Measurements from ENCODE around the gene DAGLA. TPM values are rescaled to one million over a fixed set of nuclear protein-coding genes. Genes with fewer than 3 reads are reported as not detected.

DAGLA gene
- total RNA-seq, 1 donor from 2014 or later, result 5.1 TPM

- Mint-ChIP-seq H3K9me3 (ENCODE audit: unreplicated experiment) (no peaks in the 10 kb centered on the region), H3K36me3 (ENCODE audit: unreplicated experiment) (no peaks in the 10 kb centered on the region)
These were observed 31.3 kb downstream of the DAGLA start for GRCh38 chr11:61711498-61711897.

GRCh38 chr11:61712314-61712713 lies 32.1 kb downstream of the DAGLA start:
- H3K4me1 Mint-ChIP-seq (ENCODE audit: unreplicated experiment), result peaks cover 12% of the 10 kb centered on the region
- no peak for TF ChIP-seq CTCF (IDR thresholded peaks at IDR 0.05)
- H3K9me3 Mint-ChIP-seq (ENCODE audit: unreplicated experiment), result no peaks in the 10 kb centered on the region
- H3K27ac Mint-ChIP-seq (ENCODE audit: unreplicated experiment), result no peak overlapping the region
- DNase-seq (ENCODE audit: extremely low spot score, unreplicated experiment), result no peak
- H3K36me3 Mint-ChIP-seq (ENCODE audit: unreplicated experiment), result no peaks in the 10 kb centered on the region
- no peaks in the 10 kb centered on the region for H3K27me3 Mint-ChIP-seq (ENCODE audit: unreplicated experiment)
- H3K4me3 Mint-ChIP-seq (ENCODE audit: unreplicated experiment), result no peak overlapping the region

More at GRCh38 chr11:61711498-61711897, 31.3 kb downstream of the DAGLA start:
- DNase-seq (ENCODE audit: extremely low spot score, unreplicated experiment), result no peak
- TF ChIP-seq CTCF (IDR thresholded peaks at IDR 0.05), result no peak
- no peak overlapping the region for H3K4me3 Mint-ChIP-seq (ENCODE audit: unreplicated experiment)
- no peak overlapping the region for H3K27ac Mint-ChIP-seq (ENCODE audit: unreplicated experiment)
- H3K27me3 Mint-ChIP-seq (ENCODE audit: unreplicated experiment), result no peaks in the 10 kb centered on the region
- H3K4me1 Mint-ChIP-seq (ENCODE audit: unreplicated experiment), result peaks cover 8% of the 10 kb centered on the region

GRCh38 chr11:61712846-61713245 lies 32.7 kb downstream of the DAGLA start:
- Mint-ChIP-seq H3K9me3 (ENCODE audit: unreplicated experiment) (no peaks in the 10 kb centered on the region), H3K4me3 (ENCODE audit: unreplicated experiment) (no peak overlapping the region), H3K36me3 (ENCODE audit: unreplicated experiment) (no peaks in the 10 kb centered on the region), H3K4me1 (ENCODE audit: unreplicated experiment) (peaks cover 14% of the 10 kb centered on the region), H3K27me3 (ENCODE audit: unreplicated experiment) (no peaks in the 10 kb centered on the region), H3K27ac (ENCODE audit: unreplicated experiment) (no peak overlapping the region)
- no peak for DNase-seq (ENCODE audit: extremely low spot score, unreplicated experiment)
- no peak for TF ChIP-seq CTCF (IDR thresholded peaks at IDR 0.05)

- no peak for DNase-seq (ENCODE audit: extremely low spot score, unreplicated experiment)
- Mint-ChIP-seq H3K4me1 (ENCODE audit: unreplicated experiment) (peaks cover 20% of the 10 kb centered on the region), H3K9me3 (ENCODE audit: unreplicated experiment) (no peaks in the 10 kb centered on the region), H3K36me3 (ENCODE audit: unreplicated experiment) (no peaks in the 10 kb centered on the region), H3K4me3 (ENCODE audit: unreplicated experiment) (no peak overlapping the region), H3K27ac (ENCODE audit: unreplicated experiment) (no peak overlapping the region), H3K27me3 (ENCODE audit: unreplicated experiment) (no peaks in the 10 kb centered on the region)
- TF ChIP-seq CTCF (IDR thresholded peaks at IDR 0.05), result no peak
These were observed 33.3 kb downstream of the DAGLA start for GRCh38 chr11:61713464-61713863.

GRCh38 chr11:61713906-61714305 lies 33.7 kb downstream of the DAGLA start:
- Mint-ChIP-seq H3K4me1 (ENCODE audit: unreplicated experiment) (peaks cover 21% of the 10 kb centered on the region), H3K9me3 (ENCODE audit: unreplicated experiment) (no peaks in the 10 kb centered on the region)

More at GRCh38 chr11:61713906-61714305, 33.7 kb downstream of the DAGLA start:
- H3K27ac Mint-ChIP-seq (ENCODE audit: unreplicated experiment), result no peak overlapping the region
- H3K27me3 Mint-ChIP-seq (ENCODE audit: unreplicated experiment), result no peaks in the 10 kb centered on the region
- no peak overlapping the region for H3K4me3 Mint-ChIP-seq (ENCODE audit: unreplicated experiment)
- TF ChIP-seq CTCF (IDR thresholded peaks at IDR 0.05), result no peak
- no peak for DNase-seq (ENCODE audit: extremely low spot score, unreplicated experiment)
- no peaks in the 10 kb centered on the region for H3K36me3 Mint-ChIP-seq (ENCODE audit: unreplicated experiment)
